ENCODE data around the gene NUTM2D. TPM values are rescaled to one million over a fixed set of nuclear protein-coding genes. Genes with fewer than 3 reads are reported as not detected.

Gene NUTM2D
- 1.0 to 1.8 TPM (median 1.4 TPM) in 5 replicates for total RNA-seq (2022; extraction: Qiagen RNA extraction; ENCODE audit: low read depth)

GRCh38 chr10:87357444-87357843 is at the start of gene NUTM2D:
NUTM2D (plus strand) TSS chr10:87357744; CDS start chr10:87358266, 522 bp downstream.

Other genes starting within 250 kb of the NUTM2D start
- 0.09 to 0.10 TPM in 2 of 5 replicates, not detected in the others for gene NUTM2A, start 132.3 kb upstream of the NUTM2D start, total RNA-seq (2022; extraction: Qiagen RNA extraction; ENCODE audit: low read depth)
- gene MINPP1, start 147.1 kb downstream of the NUTM2D start, total RNA-seq (2022; extraction: Qiagen RNA extraction; ENCODE audit: low read depth), result 12.2 to 29.4 TPM (median 27.0 TPM) in 5 replicates